B cell (primary cell): ENCODE results near the gene CYTH2. TPM values are rescaled to one million over a fixed set of nuclear protein-coding genes. Genes with fewer than 3 reads are reported as not detected.
A peak's percentile ranks its signal among the peaks of the same experiment; 100 is the strongest.

Experiments
- ATAC-seq: fragments of 200-7000 bp; cut with Tn5 transposase; one replicate; pipeline ENCODE4 v1.10.0; 2021; ENCODE audit warnings: low read depth, mild to moderate bottlenecking, moderate number of reproducible peaks, moderate library complexity
- CTCF ChIA-PET: fragments of 350-600 bp; sonication (Branson Sonifier 250); formaldehyde crosslinking; loops from one replicate; lab custom pipeline; 2021; ENCODE audit warnings: antibody characterized with exemption, inconsistent platforms; lab: Charles Lee
- POLR2A ChIA-PET: fragments of 350-600 bp; sonication (Branson Sonifier 250); formaldehyde crosslinking; loops from one replicate; lab custom pipeline; 2021; ENCODE audit warnings: antibody characterized with exemption; lab: Charles Lee
- DNase-seq: peaks from one replicate; pipeline ENCODE4 v3.0.0; 2013
- H2AFZ ChIP-seq: 2 replicates; pipeline ENCODE4 v1.6.1; 2012; ENCODE audit warnings: mild to moderate bottlenecking, low read depth, low read length; ENCODE audit not compliant: insufficient read depth, poor library complexity, severe bottlenecking
- H3K27ac ChIP-seq, 2 donors: 1 replicate in 1 of 2; 2 replicates in 1 of 2; pipeline ENCODE4 v1.5.1; 2012 to 2013; ENCODE audit warnings: low read length in 2 of 2, mild to moderate bottlenecking in 2 of 2, moderate library complexity in 1 of 2
- H3K27me3 ChIP-seq, 4 experiments: fragments of 200-600 bp in 1 of 4; sonication (generic) in 1 of 4; replicated peaks in 1 of 4; 1 replicate in 2 of 4; 2 replicates in 2 of 4; pipeline versions ENCODE4 v1.6.1 to v1.7.0; 2013 to 2016; ENCODE audit warnings: low read length in 3 of 4, mild to moderate bottlenecking in 2 of 4, mixed read lengths in 1 of 4, moderate library complexity in 1 of 4; ENCODE audit not compliant: insufficient read depth in 4 of 4, control insufficient read depth in 3 of 4; ENCODE audit errors: control extremely low read depth in 1 of 4
- H3K36me3 ChIP-seq, 2 experiments: replicated peaks in 1 of 2; 1 replicate in 1 of 2; 2 replicates in 1 of 2; pipeline versions ENCODE4 v1.6.1 to v1.7.1; 2013; ENCODE audit warnings: low read length in 1 of 2; ENCODE audit not compliant: insufficient read depth in 2 of 2, control insufficient read depth in 1 of 2; ENCODE audit errors: control extremely low read depth in 1 of 2, extremely low read depth in 1 of 2
- H3K4me1 ChIP-seq, 2 donors: fragments of 200-600 bp in 1 of 2; sonication (generic) in 1 of 2; 1 replicate in 1 of 2; 2 replicates in 1 of 2; pipeline versions ENCODE4 v1.5.1 to v1.6.1; 2013 to 2017; ENCODE audit warnings: low read length in 2 of 2; ENCODE audit not compliant: control insufficient read depth in 2 of 2, insufficient read depth in 2 of 2
- H3K4me2 ChIP-seq: replicated peaks from 2 replicates; pipeline ENCODE3; 2012; ENCODE audit warnings: mild to moderate bottlenecking, low read depth, low read length; ENCODE audit not compliant: poor library complexity, severe bottlenecking
- H3K4me3 ChIP-seq, 5 experiments: fragments of 200-600 bp in 1 of 5; sonication (generic) in 1 of 5; 1 replicate in 3 of 5; 2 replicates in 2 of 5; pipeline versions ENCODE4 v1.5.1 to v1.7.0; 2011 to 2016; ENCODE audit warnings: low read length in 4 of 5, mild to moderate bottlenecking in 4 of 5, low read depth in 2 of 5, control low read depth in 1 of 5, moderate library complexity in 1 of 5; ENCODE audit not compliant: insufficient read depth in 1 of 5; ENCODE audit errors: control extremely low read depth in 1 of 5, extremely low read depth in 1 of 5
- H3K79me2 ChIP-seq: fragments of 200-600 bp; sonication (generic); one replicate; pipeline ENCODE4 v1.6.0; 2016; ENCODE audit warnings: low read length; ENCODE audit not compliant: control insufficient read depth, insufficient read depth
- H3K9ac ChIP-seq: fragments of 200-600 bp; sonication (generic); 2 replicates; pipeline ENCODE4 v1.6.1; 2017; ENCODE audit warnings: mild to moderate bottlenecking, low read length, moderate library complexity
- H3K9me3 ChIP-seq, 3 donors: one replicate each; pipeline versions ENCODE4 v1.6.1 to v1.7.1; 2013; ENCODE audit warnings: low read length in 2 of 3; ENCODE audit not compliant: control insufficient read depth in 2 of 3, insufficient read depth in 1 of 3; ENCODE audit errors: control extremely low read depth in 1 of 3
- H4K20me1 ChIP-seq: 2 replicates; pipeline ENCODE4 v1.6.0; 2012; ENCODE audit warnings: mild to moderate bottlenecking, low read length; ENCODE audit not compliant: insufficient read depth, control insufficient read depth, poor library complexity, severe bottlenecking
- H3K27ac Mint-ChIP-seq: one replicate; pipeline ENCODE4 v1.8.0; 2021; ENCODE audit warnings: mixed read lengths
- H3K27me3 Mint-ChIP-seq: one replicate; pipeline ENCODE4 v1.8.0; 2021; ENCODE audit warnings: mixed read lengths
- H3K4me1 Mint-ChIP-seq: one replicate; pipeline ENCODE4 v1.8.0; 2021; ENCODE audit warnings: mixed read lengths
- H3K4me3 Mint-ChIP-seq: one replicate; pipeline ENCODE4 v1.8.0; 2021; ENCODE audit warnings: mixed read lengths
- H3K9me3 Mint-ChIP-seq: one replicate; pipeline ENCODE4 v1.8.0; 2022; ENCODE audit warnings: mixed read lengths; ENCODE audit not compliant: insufficient read depth
- EZH2 ChIP-seq: IDR thresholded peaks from 2 replicates; pipeline ENCODE4 v1.6.1; 2012; ENCODE audit warnings: borderline replicate concordance, low read depth, mild to moderate bottlenecking, moderate library complexity, low read length; ENCODE audit not compliant: insufficient read depth, poor library complexity, severe bottlenecking
- WGBS: methylation state at CpG from one replicate; pipeline ENCODE4 v1.1.5; 2013; ENCODE audit warnings: missing lambda C conversion rate; ENCODE audit not compliant: insufficient coverage; 5-methylcytosine and 5-hydroxymethylcytosine counted together
- intact Hi-C: fragments of 100-400 bp; cut with micrococcal nuclease; formaldehyde crosslinking; loops from one replicate; pipeline ENCODE4 v1.10.0; 2022
- polyA plus RNA-seq: library from polyadenylated mRNA; depleted of rRNA; stranded (reverse); fragments of >200 nt; gene quantifications from 2 replicates; pipeline ENCODE4 v1.2.3, GENCODE V29; 2012
- total RNA-seq, 2 donors: library from RNA; stranded (reverse); fragments of 120-200 nt in 1 of 2; gene quantifications; 1 replicate in 1 of 2; 2 replicates in 1 of 2; pipeline versions ENCODE4 v1.2.3 to v1.2.4, GENCODE V29; 2013 to 2022
- TF ChIP-seq, protein P1 (sequence below): fragments of 200-600 bp; IDR thresholded peaks from one replicate; pipeline ENCODE4 v1.8.0; 2022; ENCODE audit warnings: antibody characterized with exemption, mild to moderate bottlenecking

CYTH2 gene
- total and polyA plus RNA-seq, 2 donors (not counting 1 experiment from before 2014, with no cell fraction given) = 40.7 to 56.0 TPM

DNA sequence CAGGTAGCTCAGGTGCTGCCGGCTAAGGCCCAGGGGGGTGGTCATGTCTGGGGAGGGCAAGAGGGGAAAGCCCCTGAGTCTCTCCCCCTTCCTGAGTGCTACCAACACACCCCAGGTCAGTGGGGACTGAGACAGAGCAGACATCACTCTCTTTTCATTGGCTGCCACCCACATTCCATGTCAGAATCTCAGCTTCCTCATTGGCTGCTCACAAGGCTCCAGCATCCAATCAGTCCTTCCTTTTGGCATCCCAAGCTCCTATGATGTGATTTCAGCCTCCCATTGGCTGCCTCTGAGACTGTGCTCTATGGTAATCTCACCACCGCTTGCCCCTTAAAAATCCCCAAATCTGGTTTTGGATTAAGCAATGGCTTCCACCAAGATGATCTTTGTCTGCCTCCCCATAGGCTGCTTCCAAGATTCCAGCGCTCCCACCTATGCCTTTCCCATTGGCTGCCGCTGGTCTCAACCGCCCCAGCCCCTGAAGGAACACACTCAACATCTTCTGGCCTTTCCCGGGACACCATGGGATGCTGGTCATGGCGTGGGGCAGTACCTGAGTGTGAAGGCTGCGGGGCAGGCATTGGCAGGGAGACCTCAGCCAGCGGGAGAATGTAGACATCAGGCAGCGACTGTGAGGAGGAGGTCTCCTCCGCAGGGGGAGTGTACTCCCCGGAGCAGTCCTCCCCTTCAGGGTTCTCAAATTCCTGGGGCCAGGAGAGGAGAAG, 40.5 kb downstream of the CYTH2 start:
- H3K4me3 ChIP-seq = no peak overlapping the region
- H3K4me3 Mint-ChIP-seq = peak overlapping the region; percentile 26
- intact Hi-C loops = loop anchor here (5.0 kb wide), 2 partner anchors 147 to 187 kb away; partner anchors contain the start of genes SYNGR4 and TMEM143
- no peak overlapping the region for H3K4me2 ChIP-seq
- DNase-seq (peak; percentile 11), ATAC-seq (no peak)
- H3K4me1 Mint-ChIP-seq = peaks cover 15% of the 10 kb centered on the region
- H3K9me3 ChIP-seq = peaks cover 0 to 7% (median 0%) of the 10 kb centered on the region in 3 donors
- H3K36me3 ChIP-seq = no peaks in the 10 kb centered on the region
- H3K4me1 ChIP-seq = peaks cover 28 to 30% of the 10 kb centered on the region in 2 donors
- H3K27me3 Mint-ChIP-seq = peaks cover 15% of the 10 kb centered on the region
- no peak for TF ChIP-seq EZH2
- TF ChIP-seq, protein P1, sequence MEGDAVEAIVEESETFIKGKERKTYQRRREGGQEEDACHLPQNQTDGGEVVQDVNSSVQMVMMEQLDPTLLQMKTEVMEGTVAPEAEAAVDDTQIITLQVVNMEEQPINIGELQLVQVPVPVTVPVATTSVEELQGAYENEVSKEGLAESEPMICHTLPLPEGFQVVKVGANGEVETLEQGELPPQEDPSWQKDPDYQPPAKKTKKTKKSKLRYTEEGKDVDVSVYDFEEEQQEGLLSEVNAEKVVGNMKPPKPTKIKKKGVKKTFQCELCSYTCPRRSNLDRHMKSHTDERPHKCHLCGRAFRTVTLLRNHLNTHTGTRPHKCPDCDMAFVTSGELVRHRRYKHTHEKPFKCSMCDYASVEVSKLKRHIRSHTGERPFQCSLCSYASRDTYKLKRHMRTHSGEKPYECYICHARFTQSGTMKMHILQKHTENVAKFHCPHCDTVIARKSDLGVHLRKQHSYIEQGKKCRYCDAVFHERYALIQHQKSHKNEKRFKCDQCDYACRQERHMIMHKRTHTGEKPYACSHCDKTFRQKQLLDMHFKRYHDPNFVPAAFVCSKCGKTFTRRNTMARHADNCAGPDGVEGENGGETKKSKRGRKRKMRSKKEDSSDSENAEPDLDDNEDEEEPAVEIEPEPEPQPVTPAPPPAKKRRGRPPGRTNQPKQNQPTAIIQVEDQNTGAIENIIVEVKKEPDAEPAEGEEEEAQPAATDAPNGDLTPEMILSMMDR = no peak
- H3K79me2 ChIP-seq = no peaks in the 10 kb centered on the region
- POLR2A ChIA-PET = interaction anchor here (0.6 kb wide), 2 partner anchors 109 to 371 kb away, joined by 3 to 5 read pairs; partner anchors contain the start of gene RPL18
- H3K9me3 Mint-ChIP-seq = no peaks in the 10 kb centered on the region
- H3K27ac Mint-ChIP-seq = no peak overlapping the region
- CTCF ChIA-PET = interaction anchor here (0.9 to 4.2 kb wide), 4 partner anchors 20 to 99 kb away, joined by 4 to 40 read pairs (median 11); no protein-coding TSS in a partner anchor
- 85% methylated on average over 6 of the region's 12 CpGs for WGBS
- H2AFZ ChIP-seq = no peak overlapping the region
- no peak overlapping the region for H3K9ac ChIP-seq
- peaks cover 0 to 37% (median 14%) of the 10 kb centered on the region in 4 experiments for H3K27me3 ChIP-seq
- H3K27ac ChIP-seq = no peak overlapping the region
- no peaks in the 10 kb centered on the region for H4K20me1 ChIP-seq
